ENCODE measurements around the gene SLC38A8.

DNA sequence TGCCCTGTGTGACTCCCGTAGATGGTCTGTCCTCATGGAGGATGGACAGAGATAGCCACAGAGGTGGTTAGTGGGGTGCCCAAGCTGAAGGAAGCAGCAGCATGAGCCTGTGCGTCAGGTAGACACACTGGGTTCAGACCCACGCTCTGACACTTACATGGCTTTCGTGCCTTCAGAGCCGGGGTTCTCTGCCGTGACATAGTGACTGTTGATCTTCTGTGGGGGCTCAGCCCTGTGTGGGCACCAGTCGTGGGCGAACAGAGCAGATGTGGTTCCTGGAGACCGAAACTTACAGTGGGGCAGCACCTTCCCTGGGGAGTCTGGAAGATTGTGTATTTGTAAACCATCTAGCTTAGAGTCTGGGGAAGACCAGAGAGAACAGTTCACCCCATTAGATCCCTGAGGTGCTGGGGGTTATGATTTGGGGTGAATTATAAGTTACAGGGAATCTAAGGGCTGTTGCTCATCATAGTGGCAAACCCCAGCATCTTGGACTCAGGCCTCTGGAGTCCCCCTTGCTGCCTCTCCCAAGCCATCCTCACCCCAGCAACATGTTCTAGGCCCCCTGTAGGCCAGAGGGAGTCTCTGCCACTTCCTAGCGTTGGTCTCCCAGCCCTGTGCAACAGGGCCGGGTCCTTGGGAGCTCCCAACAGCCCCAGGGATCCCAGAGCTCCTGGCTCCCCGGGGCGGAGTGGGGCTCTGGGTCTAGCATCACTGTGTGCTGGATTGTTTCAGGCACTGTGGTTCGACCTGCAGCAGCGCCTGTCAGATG is 45.9 kb downstream of the SLC38A8 start:
- TF ChIP-seq, protein P1, sequence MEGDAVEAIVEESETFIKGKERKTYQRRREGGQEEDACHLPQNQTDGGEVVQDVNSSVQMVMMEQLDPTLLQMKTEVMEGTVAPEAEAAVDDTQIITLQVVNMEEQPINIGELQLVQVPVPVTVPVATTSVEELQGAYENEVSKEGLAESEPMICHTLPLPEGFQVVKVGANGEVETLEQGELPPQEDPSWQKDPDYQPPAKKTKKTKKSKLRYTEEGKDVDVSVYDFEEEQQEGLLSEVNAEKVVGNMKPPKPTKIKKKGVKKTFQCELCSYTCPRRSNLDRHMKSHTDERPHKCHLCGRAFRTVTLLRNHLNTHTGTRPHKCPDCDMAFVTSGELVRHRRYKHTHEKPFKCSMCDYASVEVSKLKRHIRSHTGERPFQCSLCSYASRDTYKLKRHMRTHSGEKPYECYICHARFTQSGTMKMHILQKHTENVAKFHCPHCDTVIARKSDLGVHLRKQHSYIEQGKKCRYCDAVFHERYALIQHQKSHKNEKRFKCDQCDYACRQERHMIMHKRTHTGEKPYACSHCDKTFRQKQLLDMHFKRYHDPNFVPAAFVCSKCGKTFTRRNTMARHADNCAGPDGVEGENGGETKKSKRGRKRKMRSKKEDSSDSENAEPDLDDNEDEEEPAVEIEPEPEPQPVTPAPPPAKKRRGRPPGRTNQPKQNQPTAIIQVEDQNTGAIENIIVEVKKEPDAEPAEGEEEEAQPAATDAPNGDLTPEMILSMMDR (IDR thresholded peaks at IDR 0.05), result no peak
- TF ChIP-seq ZFX (IDR thresholded peaks at IDR 0.05; ENCODE audit: borderline replicate concordance), result no peak
